GM20000 (cell line): ENCODE results near the gene KCNJ6.

ENCODE experiments used
- DNase-seq: peaks from one replicate; pipeline ENCODE4 v3.0.0; 2012; ENCODE audit warnings: low spot score
- TF ChIP-seq, protein P1 (sequence below): IDR thresholded peaks from 2 replicates; pipeline ENCODE4 v1.5.1; 2012; ENCODE audit warnings: mild to moderate bottlenecking, control low read depth; ENCODE audit errors: extremely low read depth, missing control alignments

Gene KCNJ6

DNA sequence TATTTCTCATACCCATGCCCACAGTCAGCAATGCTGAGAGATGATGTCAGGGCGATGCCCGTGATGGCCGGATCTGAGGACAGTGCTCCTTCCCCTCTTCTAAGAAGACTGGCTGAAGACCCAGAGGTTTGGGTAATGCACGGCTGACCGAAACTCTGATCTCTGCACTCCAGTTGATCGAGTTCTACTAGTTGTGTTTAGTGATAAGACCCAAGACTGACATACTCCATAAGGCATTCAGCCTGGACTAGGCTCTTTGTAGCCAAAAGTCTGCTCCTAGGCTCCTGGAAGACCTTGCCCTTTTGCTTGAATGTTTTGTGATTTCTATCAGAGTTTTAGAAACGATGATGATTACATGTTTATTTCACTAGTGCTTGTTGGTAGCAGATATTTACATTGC is 298.2 kb downstream of the KCNJ6 start:
- TF ChIP-seq, protein P1, sequence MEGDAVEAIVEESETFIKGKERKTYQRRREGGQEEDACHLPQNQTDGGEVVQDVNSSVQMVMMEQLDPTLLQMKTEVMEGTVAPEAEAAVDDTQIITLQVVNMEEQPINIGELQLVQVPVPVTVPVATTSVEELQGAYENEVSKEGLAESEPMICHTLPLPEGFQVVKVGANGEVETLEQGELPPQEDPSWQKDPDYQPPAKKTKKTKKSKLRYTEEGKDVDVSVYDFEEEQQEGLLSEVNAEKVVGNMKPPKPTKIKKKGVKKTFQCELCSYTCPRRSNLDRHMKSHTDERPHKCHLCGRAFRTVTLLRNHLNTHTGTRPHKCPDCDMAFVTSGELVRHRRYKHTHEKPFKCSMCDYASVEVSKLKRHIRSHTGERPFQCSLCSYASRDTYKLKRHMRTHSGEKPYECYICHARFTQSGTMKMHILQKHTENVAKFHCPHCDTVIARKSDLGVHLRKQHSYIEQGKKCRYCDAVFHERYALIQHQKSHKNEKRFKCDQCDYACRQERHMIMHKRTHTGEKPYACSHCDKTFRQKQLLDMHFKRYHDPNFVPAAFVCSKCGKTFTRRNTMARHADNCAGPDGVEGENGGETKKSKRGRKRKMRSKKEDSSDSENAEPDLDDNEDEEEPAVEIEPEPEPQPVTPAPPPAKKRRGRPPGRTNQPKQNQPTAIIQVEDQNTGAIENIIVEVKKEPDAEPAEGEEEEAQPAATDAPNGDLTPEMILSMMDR: no peak
- DNase-seq: no peak

DNA sequence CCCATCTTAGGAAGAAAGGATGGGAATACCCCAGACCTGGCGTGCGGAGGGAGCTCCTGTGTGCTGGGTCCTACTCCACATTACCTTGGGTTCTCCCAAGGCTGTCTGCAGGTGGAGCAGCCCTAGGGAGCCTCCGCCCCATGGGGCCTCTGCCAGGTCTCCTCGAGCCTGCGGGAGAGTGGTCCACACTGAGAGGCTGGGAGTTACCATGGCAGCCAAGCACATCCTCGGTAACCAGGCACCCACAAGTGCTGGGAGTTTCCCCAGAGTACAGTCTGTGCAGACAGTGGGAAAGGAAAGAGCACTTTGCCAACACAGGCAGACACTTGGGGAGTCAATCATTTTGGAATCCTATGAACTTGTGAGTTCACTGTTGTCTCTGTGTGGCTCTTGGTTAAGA is 300.3 kb downstream of the KCNJ6 start:
- TF ChIP-seq, protein P1: no peak
- DNase-seq: no peak

DNA sequence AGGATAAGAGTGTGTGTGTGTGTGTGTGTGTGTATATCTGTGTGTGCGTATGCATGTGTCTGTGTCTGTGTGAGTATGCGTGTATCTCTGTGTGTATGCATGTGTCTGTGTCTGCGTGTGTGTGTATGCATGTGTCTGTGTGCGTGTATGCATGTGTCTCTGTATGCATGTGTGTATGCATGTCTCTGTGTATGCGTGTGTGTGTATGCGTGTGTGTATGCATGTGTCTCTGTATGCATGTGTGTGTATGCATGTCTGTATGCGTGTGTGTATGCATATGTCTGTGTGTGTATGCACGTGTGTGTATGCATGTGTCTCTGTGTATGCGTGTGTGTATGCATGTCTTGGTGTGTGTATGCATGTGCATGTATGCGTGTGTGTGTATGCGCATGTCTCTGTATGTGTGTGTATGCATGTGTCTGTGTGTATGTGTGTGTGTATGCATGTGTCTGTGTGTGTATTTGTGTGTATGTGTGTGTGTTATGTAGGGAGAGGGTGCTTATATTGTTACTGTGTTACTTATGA is 301.8 kb downstream of the KCNJ6 start:
- TF ChIP-seq, protein P1: no peak
- no peak for DNase-seq

DNA sequence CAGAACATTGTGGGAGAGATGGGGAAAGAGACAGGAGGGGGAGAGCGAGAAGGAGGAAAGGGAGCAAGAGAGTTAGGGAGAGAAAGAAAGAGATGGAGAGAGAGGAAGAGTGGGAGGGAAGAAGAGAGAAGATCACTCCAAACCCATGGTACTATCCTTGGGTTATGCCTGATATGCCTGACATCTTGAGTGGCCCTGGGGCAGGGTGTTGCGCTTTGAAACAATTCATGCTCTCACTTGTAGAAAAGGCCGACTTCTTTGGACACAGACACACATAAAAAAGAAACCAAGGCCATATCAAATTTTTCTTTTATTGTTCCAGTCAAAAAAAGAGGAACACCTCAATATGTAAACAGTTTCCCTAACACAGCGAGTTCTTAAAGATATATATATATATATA is 309.2 kb downstream of the KCNJ6 start:
- no peak for DNase-seq
- TF ChIP-seq, protein P1: no peak

DNA sequence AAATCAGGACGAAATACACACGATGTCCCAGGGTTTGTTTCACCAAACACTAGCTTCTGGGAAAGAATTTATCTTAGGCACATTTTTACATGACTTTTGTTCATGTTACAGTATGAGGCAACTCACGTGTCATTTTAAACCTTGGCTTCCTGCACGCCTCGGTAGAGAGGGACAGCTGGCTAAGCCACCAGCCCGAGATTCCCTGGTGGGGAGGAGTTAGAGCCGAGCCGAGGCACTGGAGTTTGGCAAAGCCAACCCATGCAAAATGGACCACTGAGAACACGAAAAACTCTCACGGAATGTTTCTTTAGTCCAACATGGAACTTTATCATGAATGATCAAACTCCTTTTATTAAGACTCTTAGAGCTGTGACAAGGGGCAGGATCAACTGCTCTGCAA is 309.7 kb downstream of the KCNJ6 start:
- TF ChIP-seq, protein P1: no peak
- DNase-seq: no peak

DNA sequence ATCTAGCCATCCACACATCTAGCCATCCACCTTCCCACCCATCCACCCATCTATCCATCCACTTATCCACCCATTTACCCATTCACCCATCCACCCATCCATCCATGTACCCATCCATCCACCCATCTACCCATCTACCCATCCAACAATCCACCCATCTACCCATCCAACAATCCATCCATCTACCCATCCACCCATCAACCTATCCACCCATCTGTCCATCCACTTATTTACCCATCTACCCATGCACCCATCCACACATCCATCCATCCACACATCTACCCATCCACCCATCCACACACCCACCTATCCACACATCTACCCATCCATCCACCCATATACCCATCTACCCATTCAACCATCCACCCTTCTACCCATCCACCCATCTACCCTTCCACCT is 311.3 kb downstream of the KCNJ6 start:
- no peak for DNase-seq
- TF ChIP-seq, protein P1: no peak

DNA sequence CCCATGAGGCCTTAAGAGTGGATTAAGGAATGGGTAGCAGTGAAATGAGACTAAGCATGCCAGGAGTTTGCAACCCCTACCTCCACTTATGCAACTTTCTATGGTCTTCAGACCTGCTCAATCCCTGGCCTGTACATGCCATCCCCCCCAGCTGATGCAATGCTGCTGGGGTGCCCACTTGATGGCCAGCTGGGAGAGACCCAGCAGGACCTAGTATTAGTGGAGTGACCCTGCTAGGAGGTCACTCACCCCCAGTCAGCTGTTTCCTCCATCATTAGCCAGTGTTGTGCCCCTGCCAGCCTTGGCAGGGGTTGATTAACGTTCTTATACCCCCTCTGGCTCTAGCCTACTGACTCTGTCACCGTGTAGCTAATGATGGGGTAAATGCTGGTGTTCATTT is 313.1 kb downstream of the KCNJ6 start:
- DNase-seq: no peak
- TF ChIP-seq, protein P1: no peak

DNA sequence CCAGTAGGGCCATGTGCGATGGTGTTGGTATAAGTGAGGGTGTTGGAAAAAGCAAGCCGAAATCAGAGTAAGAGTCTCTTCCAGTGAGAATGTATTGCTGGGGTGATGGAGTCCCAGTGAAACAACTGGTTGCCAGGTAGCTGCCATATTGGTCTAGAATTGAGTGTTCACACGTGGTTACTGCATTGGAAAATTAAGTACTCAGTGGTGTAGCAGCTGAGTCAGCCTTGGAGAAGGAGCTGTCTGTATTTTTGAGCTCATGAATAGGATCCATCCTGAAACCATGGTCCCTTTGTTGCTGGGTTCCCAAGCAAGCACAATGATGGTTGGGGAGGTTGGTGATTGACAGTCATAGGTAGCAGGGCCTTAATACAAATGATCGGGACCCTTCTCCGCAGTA is 314.3 kb downstream of the KCNJ6 start:
- no peak for DNase-seq
- TF ChIP-seq, protein P1: no peak
